ENCODE results near the gene SPOCK1.

SPOCK1 gene

DNA sequence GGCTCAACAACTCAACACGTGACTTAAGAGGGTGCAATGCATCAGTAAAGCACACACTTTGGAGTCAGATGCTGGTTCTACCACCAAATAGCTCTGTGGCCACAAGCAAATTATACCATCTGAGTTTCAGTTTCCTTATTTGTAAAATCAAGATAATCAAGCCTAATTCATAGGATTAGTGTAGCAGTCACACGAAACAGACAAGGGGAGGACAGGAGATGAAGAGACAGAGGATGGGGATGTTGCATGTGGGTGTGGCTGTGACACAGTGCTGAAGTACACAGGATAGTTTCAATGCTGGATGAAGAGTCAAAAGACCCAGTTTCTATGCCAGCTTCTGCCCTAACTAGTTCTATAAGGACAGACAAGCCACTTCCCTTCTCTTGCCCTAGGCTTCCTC is 60.2 kb downstream of the SPOCK1 start:
- DNase-seq (ENCODE audit: low spot score): no peak
- H3K27ac ChIP-seq: no peak overlapping the region
- no peak overlapping the region for H3K4me3 ChIP-seq
- TF ChIP-seq CTCF (IDR thresholded peaks at IDR 0.05): no peak

DNA sequence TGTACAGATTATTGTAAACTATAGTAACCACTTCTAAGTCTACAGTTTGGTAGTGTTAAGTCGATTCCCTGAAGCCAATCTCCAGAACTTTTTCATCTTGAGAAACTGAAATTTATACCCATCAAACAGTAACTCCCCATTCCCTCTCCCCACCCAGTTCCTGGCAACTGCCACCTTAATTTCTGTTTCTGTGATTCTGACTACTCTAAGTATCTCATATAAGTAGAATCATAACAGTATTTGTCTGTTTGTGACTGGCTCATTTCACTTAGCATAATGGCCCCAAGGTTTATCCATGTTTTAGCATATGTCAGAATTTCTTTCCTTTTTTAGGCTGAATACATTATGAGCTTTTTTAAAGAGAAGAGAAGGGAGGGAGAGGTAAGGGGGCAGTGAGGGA is 61.4 kb downstream of the SPOCK1 start:
- TF ChIP-seq CTCF (IDR thresholded peaks at IDR 0.05): no peak
- Histone ChIP-seq H3K4me3 (no peak overlapping the region), H3K27ac (no peak overlapping the region)
- DNase-seq (ENCODE audit: low spot score): no peak

DNA sequence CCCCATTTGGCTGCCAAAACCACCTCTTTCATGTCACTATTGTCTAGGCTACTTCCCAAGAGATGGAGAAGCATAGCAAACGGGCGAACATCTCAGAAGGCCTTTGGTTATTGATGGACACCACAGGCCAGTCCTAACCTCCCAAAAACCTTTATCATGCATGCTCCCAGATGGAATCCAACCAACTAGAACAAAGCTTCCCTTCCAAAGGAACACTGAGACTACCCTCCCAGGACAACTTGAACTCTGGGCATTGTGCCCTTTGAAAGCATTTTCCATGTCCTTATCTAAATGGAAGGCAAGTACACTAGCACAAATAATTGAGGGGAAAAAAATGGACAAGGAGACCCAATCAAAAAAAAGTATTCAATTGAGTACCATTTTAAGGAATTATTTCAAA is 65.6 kb downstream of the SPOCK1 start:
- no peak overlapping the region for H3K4me3 ChIP-seq
- TF ChIP-seq CTCF (IDR thresholded peaks at IDR 0.05): no peak
- no peak overlapping the region for H3K27ac ChIP-seq
- no peak for DNase-seq (ENCODE audit: low spot score)

DNA sequence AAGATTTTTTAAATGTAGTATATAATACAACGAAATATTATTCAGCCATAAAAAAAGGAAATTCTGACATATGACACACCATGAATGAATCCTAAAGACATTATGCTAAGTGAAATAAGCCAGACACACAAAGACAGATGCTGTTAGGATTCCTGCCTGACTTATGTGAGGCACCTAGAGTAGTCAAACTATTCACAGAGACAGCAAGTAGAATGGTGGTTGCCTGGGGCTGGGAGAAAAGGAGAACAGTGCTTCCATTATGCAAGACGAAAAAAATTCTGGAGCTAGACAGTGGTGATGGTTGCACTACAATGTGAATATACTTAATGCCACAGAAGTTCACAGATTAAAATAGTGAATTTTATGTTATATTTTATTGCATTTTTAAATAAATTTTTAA is 66.8 kb downstream of the SPOCK1 start:
- H3K27ac ChIP-seq: no peak overlapping the region
- H3K4me3 ChIP-seq: no peak overlapping the region
- DNase-seq (ENCODE audit: low spot score): no peak
- TF ChIP-seq CTCF (IDR thresholded peaks at IDR 0.05): no peak

DNA sequence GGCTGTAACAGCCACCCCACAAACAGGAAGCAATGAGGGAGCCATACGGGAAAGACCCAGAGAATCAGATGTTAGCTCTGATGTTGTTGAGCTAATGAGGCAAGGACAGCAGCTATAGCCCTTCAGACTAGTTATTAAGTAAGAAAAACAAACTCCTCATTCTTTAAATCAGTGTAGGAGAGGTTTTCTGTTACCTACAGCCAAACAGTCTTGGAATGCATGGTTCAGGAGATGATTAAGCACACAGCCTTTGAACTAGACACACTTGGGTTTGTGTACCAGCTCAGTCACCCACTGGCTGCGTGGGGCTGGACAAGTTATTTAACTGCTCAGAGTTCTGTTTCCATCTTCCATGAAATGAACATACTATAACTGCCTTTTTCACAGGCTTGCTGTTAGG is 68.1 kb downstream of the SPOCK1 start:
- DNase-seq (ENCODE audit: low spot score): no peak
- Histone ChIP-seq H3K27ac (no peak overlapping the region), H3K4me3 (no peak overlapping the region)
- TF ChIP-seq CTCF (IDR thresholded peaks at IDR 0.05): no peak

GRCh38 chr5:137415231-137415681 is 83.9 kb downstream of the SPOCK1 start:
- DNase-seq (ENCODE audit: low spot score): no peak
- no peak for TF ChIP-seq CTCF (IDR thresholded peaks at IDR 0.05)
- Histone ChIP-seq H3K27ac (no peak overlapping the region), H3K4me3 (no peak overlapping the region)

- H3K27ac ChIP-seq: no peak overlapping the region
- DNase-seq (ENCODE audit: low spot score): no peak
- H3K4me3 ChIP-seq: no peak overlapping the region
- TF ChIP-seq CTCF (IDR thresholded peaks at IDR 0.05): no peak
Measured at GRCh38 chr5:137414112-137414755, 84.9 kb downstream of the SPOCK1 start.
